ENCODE measurements around the gene SMOC2.

- no peak for TF ChIP-seq CTCF (IDR thresholded peaks at IDR 0.05; ENCODE audit: low read depth, low read length)
- TF ChIP-seq EZH2phosphoT487 (IDR thresholded peaks at IDR 0.05; ENCODE audit: low read depth) = no peak
Measured at GRCh38 chr6:168459572-168459971, 18.6 kb downstream of the SMOC2 start.

Measured in OCI-LY3 (cell line).